Uterine smooth muscle cell (primary cell): ENCODE data around the gene INSM2. TPM values are rescaled to one million over a fixed set of nuclear protein-coding genes. Genes with fewer than 3 reads are reported as not detected.

ENCODE experiments used
- total RNA-seq: library from RNA; depleted of rRNA; stranded (reverse); fragments of >200 nt; gene quantifications from 2 replicates; pipeline ENCODE4 v1.2.3, GENCODE V29; 2014

Gene INSM2, protein sequence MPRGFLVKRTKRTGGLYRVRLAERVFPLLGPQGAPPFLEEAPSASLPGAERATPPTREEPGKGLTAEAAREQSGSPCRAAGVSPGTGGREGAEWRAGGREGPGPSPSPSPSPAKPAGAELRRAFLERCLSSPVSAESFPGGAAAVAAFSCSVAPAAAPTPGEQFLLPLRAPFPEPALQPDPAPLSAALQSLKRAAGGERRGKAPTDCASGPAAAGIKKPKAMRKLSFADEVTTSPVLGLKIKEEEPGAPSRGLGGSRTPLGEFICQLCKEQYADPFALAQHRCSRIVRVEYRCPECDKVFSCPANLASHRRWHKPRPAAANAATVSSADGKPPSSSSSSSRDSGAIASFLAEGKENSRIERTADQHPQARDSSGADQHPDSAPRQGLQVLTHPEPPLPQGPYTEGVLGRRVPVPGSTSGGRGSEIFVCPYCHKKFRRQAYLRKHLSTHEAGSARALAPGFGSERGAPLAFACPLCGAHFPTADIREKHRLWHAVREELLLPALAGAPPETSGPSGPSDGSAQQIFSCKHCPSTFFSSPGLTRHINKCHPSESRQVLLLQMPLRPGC
- not detected in 2 replicates for total RNA-seq

GRCh38 chr14:35533357-35534207 lies at the start of gene INSM2:
INSM2 (plus strand) TSS chr14:35534164; CDS start chr14:35534253, 89 bp downstream.

Other genes with a start within 250 kb of the INSM2 start
- 202 and 348 TPM in 2 replicates for gene PSMA6, start 241.8 kb upstream of the INSM2 start, total RNA-seq
- gene NFKBIA, start 129.4 kb upstream of the INSM2 start, total RNA-seq, result 68.6 and 75.8 TPM in 2 replicates